ENCODE measurements around the gene HSP90AB1. TPM values are rescaled to one million over a fixed set of nuclear protein-coding genes. Genes with fewer than 3 reads are reported as not detected.

Gene HSP90AB1
- total RNA-seq, 1 experiment from 2014 or later = 1,986 TPM

DNA sequence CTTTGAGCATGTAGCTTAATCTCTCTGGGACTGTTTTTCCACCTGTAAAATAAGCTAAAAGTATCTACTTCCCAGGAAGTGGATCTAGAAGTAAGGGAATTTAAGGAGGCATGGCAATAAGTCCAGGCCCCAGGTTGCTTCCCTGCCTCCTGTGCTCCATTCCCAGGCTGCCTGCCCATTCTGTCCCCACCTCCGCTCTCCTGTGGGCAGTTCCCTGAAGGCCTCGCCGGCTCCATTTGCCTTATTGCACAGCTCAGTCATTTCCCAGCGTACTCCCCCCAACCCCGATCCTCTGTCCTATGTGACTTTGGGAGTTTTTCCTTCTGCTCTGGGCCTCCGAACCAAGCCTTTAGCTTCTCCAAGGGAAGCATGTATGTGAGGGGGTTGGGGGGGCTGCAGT is 18.9 kb upstream of the HSP90AB1 start:
- no peaks in the 10 kb centered on the region for H3K27me3 ChIP-seq (ENCODE audit: insufficient read depth, low read length)
- H2BK20ac ChIP-seq (ENCODE audit: low read depth, low read length, poor library complexity, severe bottlenecking) = no peak overlapping the region
- peaks cover 2% of the 10 kb centered on the region for H4K20me1 ChIP-seq (ENCODE audit: control insufficient read depth, insufficient read depth, insufficient read length)
- no peak overlapping the region for H3K9ac ChIP-seq (ENCODE audit: extremely low read depth, insufficient read length, low read length)
- peaks cover 11% of the 10 kb centered on the region; the same call in 1 of the 2 replicates for H3K4me1 ChIP-seq (ENCODE audit: insufficient read depth, low read length)
- H3K36me3 Mint-ChIP-seq (ENCODE audit: insufficient read depth in 1 of 3, low read depth in 3 of 3) = peaks cover 45 to 55% (median 47%) of the 10 kb centered on the region in 3 experiments
- H3K4me2 ChIP-seq (ENCODE audit: insufficient read depth, insufficient read length, low read length) = no peak overlapping the region
- H3K9me3 Mint-ChIP-seq = no peaks in the 10 kb centered on the region; a peak in 1 of 5 replicates
- no peak overlapping the region for H2AFZ ChIP-seq (ENCODE audit: low read length)
- peaks cover 17% of the 10 kb centered on the region; the same call in 1 of the 2 replicates for H3K79me2 ChIP-seq (ENCODE audit: insufficient read depth, low read length)
- H3K23me2 ChIP-seq (ENCODE audit: insufficient read length, low read depth, low read length, poor library complexity, severe bottlenecking) = peaks cover 9% of the 10 kb centered on the region
- no CpG with 5 or more reads among the region's 6 CpGs for WGBS (ENCODE audit: extremely low coverage, insufficient read length, low lambda C conversion rate)
- H3K56ac ChIP-seq (ENCODE audit: insufficient read length, low read depth, low read length) = no peak overlapping the region
- H3K9me3 ChIP-seq (ENCODE audit: control insufficient read depth, low read depth, low read length) = no peaks in the 10 kb centered on the region
- H3K14ac ChIP-seq (ENCODE audit: insufficient read depth, low read length) = no peak overlapping the region
- no peak overlapping the region for H4K8ac ChIP-seq (replicated peaks; ENCODE audit: insufficient read length, low read depth, low read length)
- no peak for DNase-seq
- no peak overlapping the region for H3K4ac ChIP-seq (ENCODE audit: low read depth, low read length)
- no peak overlapping the region for H3K18ac ChIP-seq (ENCODE audit: insufficient read length, low read depth, low read length)
- no peaks in the 10 kb centered on the region for H3K27me3 Mint-ChIP-seq (ENCODE audit: low read depth)
- H2BK5ac ChIP-seq (ENCODE audit: insufficient read length, low read length) = no peak overlapping the region
- peaks cover 27 to 41% of the 10 kb centered on the region in 2 experiments for H3K4me1 Mint-ChIP-seq
- TF ChIP-seq, protein P1, sequence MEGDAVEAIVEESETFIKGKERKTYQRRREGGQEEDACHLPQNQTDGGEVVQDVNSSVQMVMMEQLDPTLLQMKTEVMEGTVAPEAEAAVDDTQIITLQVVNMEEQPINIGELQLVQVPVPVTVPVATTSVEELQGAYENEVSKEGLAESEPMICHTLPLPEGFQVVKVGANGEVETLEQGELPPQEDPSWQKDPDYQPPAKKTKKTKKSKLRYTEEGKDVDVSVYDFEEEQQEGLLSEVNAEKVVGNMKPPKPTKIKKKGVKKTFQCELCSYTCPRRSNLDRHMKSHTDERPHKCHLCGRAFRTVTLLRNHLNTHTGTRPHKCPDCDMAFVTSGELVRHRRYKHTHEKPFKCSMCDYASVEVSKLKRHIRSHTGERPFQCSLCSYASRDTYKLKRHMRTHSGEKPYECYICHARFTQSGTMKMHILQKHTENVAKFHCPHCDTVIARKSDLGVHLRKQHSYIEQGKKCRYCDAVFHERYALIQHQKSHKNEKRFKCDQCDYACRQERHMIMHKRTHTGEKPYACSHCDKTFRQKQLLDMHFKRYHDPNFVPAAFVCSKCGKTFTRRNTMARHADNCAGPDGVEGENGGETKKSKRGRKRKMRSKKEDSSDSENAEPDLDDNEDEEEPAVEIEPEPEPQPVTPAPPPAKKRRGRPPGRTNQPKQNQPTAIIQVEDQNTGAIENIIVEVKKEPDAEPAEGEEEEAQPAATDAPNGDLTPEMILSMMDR (conservative IDR thresholded peaks at IDR 0.05) = no peak
- H3K27ac ChIP-seq (ENCODE audit: insufficient read length, low read depth, low read length) = no peak overlapping the region
- no peak overlapping the region for H2BK12ac ChIP-seq (ENCODE audit: insufficient read length, low read depth, low read length)
- H3K27ac Mint-ChIP-seq = peak overlapping the region in 2 of 3 experiments; percentile 56 to 79; a peak in 3 of 7 replicates
- no peak overlapping the region for H3K4me3 Mint-ChIP-seq
- H3K79me1 ChIP-seq (ENCODE audit: insufficient read depth, low read depth, low read length, poor library complexity, severe bottlenecking) = peaks cover 17% of the 10 kb centered on the region
- no peak overlapping the region for H4K91ac ChIP-seq (ENCODE audit: insufficient read length, low read depth, low read length)
- H2BK120ac ChIP-seq (ENCODE audit: low read depth, low read length, poor library complexity, severe bottlenecking) = no peak overlapping the region
- H2BK15ac ChIP-seq (ENCODE audit: low read depth, low read length) = no peak overlapping the region
- H3K23ac ChIP-seq (ENCODE audit: insufficient read length, low read depth, low read length) = no peak overlapping the region
- H4K5ac ChIP-seq (ENCODE audit: insufficient read length, low read depth, low read length) = no peak overlapping the region
- no peak overlapping the region for H2AK5ac ChIP-seq (ENCODE audit: insufficient read length, low read length)
- H3T11ph ChIP-seq (ENCODE audit: low read length) = no peak overlapping the region
